Measurements from ENCODE around the gene EMC7.

The EMC7 gene

DNA sequence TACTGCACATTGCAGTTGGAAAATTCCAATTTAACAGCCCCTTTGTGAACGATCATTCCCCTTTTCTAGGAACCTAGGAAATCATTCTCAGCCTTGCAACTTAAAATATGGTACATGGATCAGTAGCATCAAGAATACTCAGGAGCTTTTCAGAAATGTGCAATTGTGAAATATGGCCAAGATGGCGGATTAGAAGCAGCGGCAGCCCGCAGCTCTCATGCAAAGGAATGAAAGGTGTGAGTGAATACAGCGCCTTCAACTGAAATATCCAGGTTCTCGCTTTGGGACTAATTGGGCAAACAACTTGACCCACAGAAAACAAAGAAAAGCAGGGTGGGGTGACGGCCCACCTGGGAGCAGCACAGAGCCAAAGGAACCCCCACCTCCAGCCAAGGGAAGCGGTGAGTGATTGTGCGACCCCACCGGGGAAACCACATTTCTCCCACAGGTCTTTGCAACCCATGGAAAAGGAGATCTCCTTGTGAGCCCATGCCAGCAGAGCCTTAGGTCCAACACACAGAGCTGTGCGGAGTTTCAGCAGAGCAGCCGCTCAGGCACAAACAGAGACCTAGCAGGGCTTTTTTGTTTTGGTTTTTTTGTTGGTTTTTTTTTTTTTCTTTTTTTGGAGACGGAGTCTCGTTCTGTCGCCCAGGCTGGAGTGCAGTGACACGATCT lies 55.1 kb downstream of the EMC7 start:
- H3K4me3 ChIP-seq (ENCODE audit: low read depth, low read length): no peak overlapping the region
- no peak for DNase-seq (ENCODE audit: low read depth)

DNA sequence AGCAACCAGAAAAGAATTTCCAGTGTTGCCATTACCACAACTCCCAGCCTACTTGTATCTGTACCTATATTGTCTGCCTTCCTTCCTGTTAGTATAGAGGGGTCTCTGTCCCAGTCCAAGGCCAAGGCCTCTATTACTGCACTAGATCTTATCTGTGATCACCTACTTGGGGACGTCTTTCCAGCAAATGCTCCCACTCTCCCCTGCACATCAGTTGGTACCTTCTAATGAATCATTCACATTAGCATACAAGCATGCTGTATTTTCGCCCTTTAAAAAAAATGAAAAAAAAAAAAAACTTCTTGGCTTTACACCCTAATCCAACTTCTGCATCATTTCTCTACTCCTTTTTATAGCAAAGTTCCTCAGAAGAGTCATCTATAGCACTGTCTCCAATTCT lies 57.8 kb downstream of the EMC7 start:
- H3K4me3 ChIP-seq (ENCODE audit: low read depth, low read length): no peak overlapping the region
- DNase-seq (ENCODE audit: low read depth): no peak

DNA sequence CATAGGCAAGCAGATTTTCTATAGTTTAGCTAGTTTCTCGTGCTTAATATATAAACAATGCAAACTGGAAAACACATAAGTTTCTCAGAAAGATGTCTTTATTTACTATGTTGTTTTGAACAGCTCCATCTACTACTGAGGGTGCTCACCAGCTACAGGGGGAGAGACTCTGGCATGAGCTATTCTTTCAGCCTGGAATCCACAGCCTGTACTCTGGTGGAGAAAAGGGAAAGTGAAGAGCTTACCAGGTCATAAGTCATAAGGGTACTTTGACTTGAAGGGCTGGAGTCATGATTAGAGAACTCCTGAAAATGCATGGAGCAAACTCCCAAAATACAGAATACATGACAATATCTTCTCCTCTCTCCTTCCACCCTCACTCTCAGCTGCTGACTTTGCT lies 58.3 kb downstream of the EMC7 start:
- no peak for DNase-seq (ENCODE audit: low read depth)
- no peak overlapping the region for H3K4me3 ChIP-seq (ENCODE audit: low read depth, low read length)

DNA sequence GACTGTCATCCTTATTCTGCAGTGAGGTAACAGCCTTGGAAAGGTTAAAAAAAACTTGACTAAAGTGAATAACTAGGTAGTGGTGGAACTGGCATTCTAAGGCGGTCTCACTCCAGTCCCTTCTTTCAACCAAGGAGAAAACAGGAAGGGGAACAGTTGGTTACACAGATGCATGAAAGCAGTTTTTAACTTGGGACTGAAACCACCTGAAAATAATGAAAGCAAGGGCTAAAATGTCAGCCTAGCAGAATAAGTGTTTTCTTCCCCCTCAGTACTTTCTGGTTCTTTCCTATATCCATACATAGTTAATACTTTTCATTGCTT lies 61.9 kb downstream of the EMC7 start:
- H3K4me3 ChIP-seq (ENCODE audit: low read depth, low read length): peak overlapping the region; percentile 78
- DNase-seq (ENCODE audit: low read depth): no peak

DNA sequence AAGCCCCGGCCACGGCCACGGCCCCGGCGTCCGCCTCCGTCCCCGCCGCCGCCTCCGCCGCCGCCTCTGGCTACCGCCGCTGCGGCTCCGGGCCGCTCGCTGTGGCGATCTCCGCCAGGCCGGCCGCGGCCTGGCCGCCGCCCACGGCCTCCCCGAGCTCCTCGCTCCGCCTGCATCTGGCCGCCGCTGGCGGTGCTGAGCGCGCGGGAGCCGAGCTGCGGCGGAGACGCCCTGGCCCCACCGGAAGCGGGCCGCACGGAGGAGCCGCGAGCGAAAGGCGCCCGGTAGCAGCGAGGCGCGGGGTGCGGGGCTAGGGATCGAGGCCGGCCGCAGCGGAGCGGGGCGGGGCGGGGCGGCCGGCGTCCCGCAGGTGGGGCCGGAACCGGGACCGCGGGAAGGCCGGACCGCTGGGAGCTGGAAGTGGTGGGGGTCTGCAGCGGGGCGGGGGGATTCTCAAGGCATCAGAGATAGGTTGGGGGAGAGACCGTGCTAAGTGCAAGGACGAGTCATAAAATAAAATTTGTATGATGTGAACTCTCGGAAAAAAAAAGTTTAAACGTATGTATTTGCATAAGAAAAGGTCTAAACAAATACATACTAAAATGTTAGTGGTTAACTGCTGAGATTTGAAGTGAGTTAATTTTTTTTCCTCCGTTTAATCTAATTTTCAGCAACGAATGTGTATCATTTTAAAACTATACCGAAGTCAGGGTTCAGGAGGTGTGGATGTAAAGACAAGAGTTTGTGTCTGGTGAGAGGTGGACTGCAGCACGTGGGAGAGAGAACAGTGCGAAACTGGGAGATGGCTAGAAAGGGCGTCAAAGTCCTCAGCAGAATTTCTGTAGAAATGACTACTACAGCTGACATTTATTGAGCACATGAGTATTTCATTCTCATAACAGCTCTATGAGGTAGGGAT lies 62.5 kb downstream of the EMC7 start, which contains the start of gene AVEN:
Gene AVEN, minus strand, starts transcription at position 334 of the 919 bp plus-strand sequence. Its CDS starts 158 bp downstream, at position 176.
- no peak for DNase-seq (ENCODE audit: low read depth)
- H3K4me3 ChIP-seq (ENCODE audit: low read depth, low read length): peak within 1 kb of the TSS; percentile 78

DNA sequence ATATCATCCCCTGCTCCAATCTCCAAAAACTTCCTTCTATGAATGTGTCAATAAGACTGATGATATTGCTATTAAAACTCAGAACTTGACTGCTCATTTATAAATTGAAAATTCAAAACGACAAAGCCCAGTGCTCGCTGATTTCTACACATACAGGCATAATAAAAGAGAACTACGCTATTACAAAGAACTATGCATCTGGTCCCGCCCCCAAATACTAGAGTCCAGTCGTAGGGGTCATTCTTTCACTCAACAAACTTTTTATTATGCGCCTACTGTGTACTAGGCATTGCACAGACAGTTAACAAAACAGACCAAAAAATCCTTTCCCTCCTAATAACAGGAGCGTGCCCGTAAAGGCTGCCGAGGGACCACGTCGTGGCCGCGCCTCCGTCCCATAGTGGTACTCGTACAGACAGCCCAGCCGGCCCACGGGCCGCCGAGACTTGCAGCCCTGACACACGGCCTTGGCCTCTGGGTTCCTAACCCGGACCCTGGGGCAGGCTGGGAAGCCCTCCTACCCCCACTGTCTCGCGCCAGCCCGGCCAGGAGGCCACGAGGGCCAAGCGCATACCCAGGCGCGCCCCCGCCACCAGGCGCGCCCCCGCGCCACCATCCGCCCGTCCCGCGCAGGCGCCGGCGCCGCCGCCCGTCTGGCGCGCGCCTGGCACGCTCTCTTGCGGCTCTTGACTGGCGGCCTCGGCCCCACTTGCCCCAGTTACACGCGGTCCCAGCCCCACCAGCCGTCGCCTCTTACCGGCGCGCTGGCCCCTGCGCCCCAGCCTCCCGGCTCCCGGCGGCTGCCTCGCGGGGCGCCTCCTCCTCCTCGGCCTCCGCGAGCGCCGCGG lies 63.4 kb downstream of the EMC7 start:
- H3K4me3 ChIP-seq (ENCODE audit: low read depth, low read length): peak overlapping the region; percentile 78
- no peak for DNase-seq (ENCODE audit: low read depth)
